ENCODE measurements around the gene NPEPL1.
"Not testable (repeated sequence)": the region's sequence is repeated elsewhere in the genome, so short reads cannot be mapped to it uniquely, and the experiment has no call there.

NPEPL1 gene

GRCh38 chr20:58712806-58713731 is 20.5 kb downstream of the NPEPL1 start:
- DNase-seq (ENCODE audit: low read depth, low spot score), result no peak

- DNase-seq (ENCODE audit: low read depth, low spot score), result no peak
Observed at GRCh38 chr20:58713801-58714339, 21.3 kb downstream of the NPEPL1 start.

- DNase-seq (ENCODE audit: low read depth, low spot score), result no peak
Observed at GRCh38 chr20:58714340-58714922, 21.8 kb downstream of the NPEPL1 start.

- no peak for DNase-seq (ENCODE audit: low read depth, low spot score)
Observed at GRCh38 chr20:58714923-58715351, 22.3 kb downstream of the NPEPL1 start.

GRCh38 chr20:58715391-58715800 is 22.8 kb downstream of the NPEPL1 start:
- no peak for DNase-seq (ENCODE audit: low read depth, low spot score)

GRCh38 chr20:58715801-58716475 is 23.3 kb downstream of the NPEPL1 start:
- DNase-seq (ENCODE audit: low read depth, low spot score), result no peak

- DNase-seq (ENCODE audit: low read depth, low spot score), result no peak
Observed at GRCh38 chr20:58716476-58717277, 24.1 kb downstream of the NPEPL1 start.

- DNase-seq (ENCODE audit: low read depth, low spot score), result no peak
Observed at GRCh38 chr20:58717278-58718091, 24.9 kb downstream of the NPEPL1 start.

GRCh38 chr20:58718121-58718563 is 25.5 kb downstream of the NPEPL1 start:
- DNase-seq (ENCODE audit: low read depth, low spot score), result no peak

- DNase-seq (ENCODE audit: low read depth, low spot score), result no peak
Observed at GRCh38 chr20:58718729-58719128, 26.1 kb downstream of the NPEPL1 start.

- DNase-seq (ENCODE audit: low read depth, low spot score), result no peak
Observed at GRCh38 chr20:58719258-58719657, 26.7 kb downstream of the NPEPL1 start.

GRCh38 chr20:58719971-58720371 is 27.4 kb downstream of the NPEPL1 start:
- no peak for DNase-seq (ENCODE audit: low read depth, low spot score)

GRCh38 chr20:58720890-58721289 is 28.3 kb downstream of the NPEPL1 start:
- DNase-seq (ENCODE audit: low read depth, low spot score), result no peak

GRCh38 chr20:58721951-58722778 is 29.6 kb downstream of the NPEPL1 start:
- DNase-seq (ENCODE audit: low read depth, low spot score), result no peak

GRCh38 chr20:58722877-58723627 is 30.5 kb downstream of the NPEPL1 start:
- no peak for DNase-seq (ENCODE audit: low read depth, low spot score)

- no peak for DNase-seq (ENCODE audit: low read depth, low spot score)
Observed at GRCh38 chr20:58723628-58723984, 31.0 kb downstream of the NPEPL1 start.

GRCh38 chr20:58726156-58726555 is 33.6 kb downstream of the NPEPL1 start:
- DNase-seq (ENCODE audit: low read depth, low spot score), result not testable (repeated sequence)

- DNase-seq (ENCODE audit: low read depth, low spot score), result no peak
Observed at GRCh38 chr20:58731192-58731591, 38.6 kb downstream of the NPEPL1 start.

GRCh38 chr20:58737198-58737597 is 44.6 kb downstream of the NPEPL1 start:
- DNase-seq (ENCODE audit: low read depth, low spot score), result no peak

Data from activated CD4-positive, CD25-positive, alpha-beta regulatory T cell treated with anti-CD3 and anti-CD28 coated beads, Interleukin-2, amount 50 U/mL, for 16 hours (primary cell).